Prostate gland (tissue), 2 donors: ENCODE data around the gene ANKRD13A. TPM values are rescaled to one million over a fixed set of nuclear protein-coding genes. Genes with fewer than 3 reads are reported as not detected.

Source experiments
- DNase-seq: peaks from one replicate; pipeline ENCODE4 v3.0.0-alpha.2; 2019; ENCODE audit warnings: low spot score
- H3K27ac ChIP-seq, 2 donors: fragments of 200-600 bp; sonication (generic); 2 replicates each; pipeline ENCODE4 v1.5.1; 2017 to 2019
- H3K27me3 ChIP-seq: fragments of 200-600 bp; sonication (generic); replicated peaks from 2 replicates; pipeline ENCODE4 v1.5.1; 2019; ENCODE audit not compliant: insufficient read depth
- H3K36me3 ChIP-seq, 2 donors: fragments of 200-600 bp; sonication (generic); 1 replicate in 1 of 2; 2 replicates in 1 of 2; pipeline versions ENCODE4 v1.5.1 to v1.8.1; 2017 to 2019
- H3K4me1 ChIP-seq: fragments of 200-600 bp; sonication (generic); replicated peaks from 2 replicates; pipeline ENCODE4 v1.5.1; 2019
- H3K4me3 ChIP-seq, 2 donors: fragments of 200-600 bp; sonication (generic); 2 replicates each; pipeline ENCODE4 v1.5.1; 2017 to 2019
- H3K9me3 ChIP-seq: fragments of 200-600 bp; sonication (generic); 2 replicates; pipeline ENCODE4 v1.5.1; 2017
- CTCF ChIP-seq, 4 experiments: fragments of 200-600 bp in 2 of 4; fragments of 450-650 bp in 2 of 4; sonication (generic) in 2 of 4; IDR thresholded peaks; 1 replicate in 3 of 4; 2 replicates in 1 of 4; pipeline ENCODE4 v1.5.1; 2016 to 2019; ENCODE audit warnings: antibody characterized with exemption in 4 of 4, mild to moderate bottlenecking in 2 of 4, moderate library complexity in 2 of 4
- POLR2A ChIP-seq: fragments of 450-650 bp; IDR thresholded peaks from one replicate; pipeline ENCODE4 v1.6.1; 2016; ENCODE audit warnings: antibody characterized with exemption, mild to moderate bottlenecking
- POLR2AphosphoS5 ChIP-seq: sonication (generic); formaldehyde crosslinking; IDR thresholded peaks from one replicate; pipeline ENCODE4 v1.6.1; 2017; ENCODE audit warnings: antibody characterized with exemption
- WGBS: methylation state at CpG from one replicate; pipeline ENCODE4 v1.1.5; 2018; 5-methylcytosine and 5-hydroxymethylcytosine counted together
- intact Hi-C: fragments of 100-400 bp; cut with DNase I; formaldehyde crosslinking; loops from one replicate; pipeline ENCODE4 v1.14.2; 2022
- total RNA-seq, 2 donors: library from RNA; depleted of rRNA; stranded (reverse); fragments of >200 nt; gene quantifications; one replicate each; pipeline ENCODE4 v1.1.0, GENCODE V29; 2016

Gene ANKRD13A
- total RNA-seq, 2 donors from 2014 or later = 76.1 to 87.4 TPM

GRCh38 chr12:109952160-109952858 is 46.9 kb upstream of the ANKRD13A start:
- WGBS = 86% methylated on average over 11 of the region's 11 CpGs
- no peak overlapping the region for H3K4me3 ChIP-seq
- no peaks in the 10 kb centered on the region for H3K4me1 ChIP-seq
- intact Hi-C loops = loop anchor here (5.0 kb wide), 1 partner anchor 45 kb away; the partner anchor contains the start of genes ANKRD13A and GIT2
- DNase-seq = no peak
- H3K9me3 ChIP-seq = no peaks in the 10 kb centered on the region
- TF ChIP-seq CTCF (IDR thresholded peaks at IDR 0.05) (no peak), POLR2AphosphoS5 (no peak), POLR2A (no peak)
- peaks cover 0 to 6% of the 10 kb centered on the region in 2 donors for H3K36me3 ChIP-seq
- H3K27ac ChIP-seq = no peak overlapping the region
- no peaks in the 10 kb centered on the region for H3K27me3 ChIP-seq

GRCh38 chr12:109952873-109953272 is 46.4 kb upstream of the ANKRD13A start:
- TF ChIP-seq POLR2AphosphoS5 (no peak), CTCF (IDR thresholded peaks at IDR 0.05) (no peak), POLR2A (no peak)
- Histone ChIP-seq H3K4me1 (no peaks in the 10 kb centered on the region), H3K9me3 (no peaks in the 10 kb centered on the region), H3K36me3 (peaks cover 0 to 6% of the 10 kb centered on the region in 2 donors), H3K4me3 (no peak overlapping the region), H3K27ac (no peak overlapping the region), H3K27me3 (no peaks in the 10 kb centered on the region)
- WGBS = 87% methylated on average over 8 of the region's 8 CpGs
- intact Hi-C loops = loop anchor here (5.0 kb wide), 1 partner anchor 44 kb away; the partner anchor contains the start of genes ANKRD13A and GIT2
- no peak for DNase-seq

GRCh38 chr12:109953656-109954055 is 45.6 kb upstream of the ANKRD13A start:
- no peak for DNase-seq
- TF ChIP-seq POLR2A (no peak), CTCF (IDR thresholded peaks at IDR 0.05) (no peak), POLR2AphosphoS5 (no peak)
- no peak overlapping the region for H3K27ac ChIP-seq
- peaks cover 0 to 6% of the 10 kb centered on the region in 2 donors for H3K36me3 ChIP-seq
- 89% methylated on average over 5 of the region's 5 CpGs for WGBS
- no peaks in the 10 kb centered on the region for H3K27me3 ChIP-seq
- no peak overlapping the region for H3K4me3 ChIP-seq
- H3K4me1 ChIP-seq = no peaks in the 10 kb centered on the region
- intact Hi-C loops = loop anchor here (5.0 kb wide), 1 partner anchor 44 kb away; the partner anchor contains the start of genes ANKRD13A and GIT2
- no peaks in the 10 kb centered on the region for H3K9me3 ChIP-seq

GRCh38 chr12:109958374-109958773 is 40.9 kb upstream of the ANKRD13A start:
- H3K36me3 ChIP-seq = peaks cover 0 to 5% of the 10 kb centered on the region in 2 donors
- DNase-seq = no peak
- TF ChIP-seq POLR2AphosphoS5 (no peak), CTCF (IDR thresholded peaks at IDR 0.05) (no peak)
- H3K27me3 ChIP-seq = no peaks in the 10 kb centered on the region
- H3K9me3 ChIP-seq = no peaks in the 10 kb centered on the region
- intact Hi-C loops = no loop called here
- no peak overlapping the region for H3K27ac ChIP-seq
- no peak overlapping the region for H3K4me3 ChIP-seq
- H3K4me1 ChIP-seq = no peaks in the 10 kb centered on the region
- 92% methylated on average over 7 of the region's 7 CpGs for WGBS
